ENCODE data around the gene SDR39U1. TPM values are rescaled to one million over a fixed set of nuclear protein-coding genes. Genes with fewer than 3 reads are reported as not detected.
"Not testable (repeated sequence)": the region's sequence is repeated elsewhere in the genome, so short reads cannot be mapped to it uniquely, and the experiment has no call there.

The SDR39U1 gene
- 10 to 100 TPM; 12.8 to 87.5 (median 33.0) TPM for total RNA-seq

DNA sequence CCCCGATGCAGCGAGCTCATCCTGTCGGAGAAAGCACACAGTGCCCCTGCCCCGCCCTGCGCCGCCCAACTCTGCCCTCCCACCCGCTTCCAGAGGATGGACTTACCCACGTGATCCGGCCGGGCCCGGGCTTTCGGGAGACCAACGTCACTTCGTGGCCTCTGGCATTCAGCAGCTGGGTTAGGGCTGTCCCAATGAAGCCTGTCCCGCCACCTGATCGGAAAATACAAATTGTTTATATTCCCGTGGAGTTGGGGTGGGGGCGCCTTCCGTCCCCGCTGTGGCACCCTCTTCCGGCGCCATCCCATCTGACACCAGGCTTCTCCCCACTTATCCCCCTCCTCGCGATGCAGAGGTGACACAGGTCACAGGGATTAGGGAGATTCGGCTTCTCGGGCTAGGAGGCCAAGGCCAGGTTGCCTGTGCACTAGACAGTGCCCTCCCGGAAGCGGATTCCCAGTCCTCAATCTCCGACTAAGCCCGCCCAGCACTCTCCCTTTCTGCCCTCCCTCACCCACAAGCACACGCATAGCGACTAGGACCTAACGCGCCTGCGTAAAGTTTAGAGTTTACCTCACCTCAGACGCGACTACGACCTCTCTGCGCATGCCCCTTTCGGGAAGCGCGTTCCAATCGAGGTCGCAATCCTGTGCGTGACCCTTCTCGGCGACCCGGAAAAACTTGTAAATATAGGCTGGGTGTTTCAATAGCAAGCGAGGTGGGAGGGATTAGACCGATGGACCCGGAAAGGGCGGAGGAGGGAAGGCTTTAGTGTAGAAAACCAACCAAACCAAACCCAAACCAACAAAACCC lies at the start of gene SDR39U1:
Gene SDR39U1, minus strand, starts transcription at position 537 of the 813 bp plus-strand sequence. Its CDS starts 7 bp downstream, at position 530.
- H3K27me3 ChIP-seq = no peaks in the 10 kb centered on the region
- no peaks in the 10 kb centered on the region for H3K36me3 ChIP-seq
- no peaks in the 10 kb centered on the region for H3K9me3 ChIP-seq
- H3K27ac ChIP-seq = peak within 1 kb of the TSS; percentile 99 to 100
- intact Hi-C loops (cut with DNase I; ENCODE audit: low total_unique reads) = no loop called here
- peak; percentile 97 to 99 for DNase-seq
- H3K4me3 ChIP-seq = peak within 1 kb of the TSS; percentile 55 to 83
- peaks cover 6 to 10% of the 10 kb centered on the region in 2 donors for H3K4me1 ChIP-seq
- TF ChIP-seq, protein P1, sequence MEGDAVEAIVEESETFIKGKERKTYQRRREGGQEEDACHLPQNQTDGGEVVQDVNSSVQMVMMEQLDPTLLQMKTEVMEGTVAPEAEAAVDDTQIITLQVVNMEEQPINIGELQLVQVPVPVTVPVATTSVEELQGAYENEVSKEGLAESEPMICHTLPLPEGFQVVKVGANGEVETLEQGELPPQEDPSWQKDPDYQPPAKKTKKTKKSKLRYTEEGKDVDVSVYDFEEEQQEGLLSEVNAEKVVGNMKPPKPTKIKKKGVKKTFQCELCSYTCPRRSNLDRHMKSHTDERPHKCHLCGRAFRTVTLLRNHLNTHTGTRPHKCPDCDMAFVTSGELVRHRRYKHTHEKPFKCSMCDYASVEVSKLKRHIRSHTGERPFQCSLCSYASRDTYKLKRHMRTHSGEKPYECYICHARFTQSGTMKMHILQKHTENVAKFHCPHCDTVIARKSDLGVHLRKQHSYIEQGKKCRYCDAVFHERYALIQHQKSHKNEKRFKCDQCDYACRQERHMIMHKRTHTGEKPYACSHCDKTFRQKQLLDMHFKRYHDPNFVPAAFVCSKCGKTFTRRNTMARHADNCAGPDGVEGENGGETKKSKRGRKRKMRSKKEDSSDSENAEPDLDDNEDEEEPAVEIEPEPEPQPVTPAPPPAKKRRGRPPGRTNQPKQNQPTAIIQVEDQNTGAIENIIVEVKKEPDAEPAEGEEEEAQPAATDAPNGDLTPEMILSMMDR (IDR thresholded peaks at IDR 0.05) = peak in 2 of 4 experiments; percentile 3 to 16
- TF ChIP-seq POLR2A (IDR thresholded peaks at IDR 0.05) = peak; percentile 87 to 93

DNA sequence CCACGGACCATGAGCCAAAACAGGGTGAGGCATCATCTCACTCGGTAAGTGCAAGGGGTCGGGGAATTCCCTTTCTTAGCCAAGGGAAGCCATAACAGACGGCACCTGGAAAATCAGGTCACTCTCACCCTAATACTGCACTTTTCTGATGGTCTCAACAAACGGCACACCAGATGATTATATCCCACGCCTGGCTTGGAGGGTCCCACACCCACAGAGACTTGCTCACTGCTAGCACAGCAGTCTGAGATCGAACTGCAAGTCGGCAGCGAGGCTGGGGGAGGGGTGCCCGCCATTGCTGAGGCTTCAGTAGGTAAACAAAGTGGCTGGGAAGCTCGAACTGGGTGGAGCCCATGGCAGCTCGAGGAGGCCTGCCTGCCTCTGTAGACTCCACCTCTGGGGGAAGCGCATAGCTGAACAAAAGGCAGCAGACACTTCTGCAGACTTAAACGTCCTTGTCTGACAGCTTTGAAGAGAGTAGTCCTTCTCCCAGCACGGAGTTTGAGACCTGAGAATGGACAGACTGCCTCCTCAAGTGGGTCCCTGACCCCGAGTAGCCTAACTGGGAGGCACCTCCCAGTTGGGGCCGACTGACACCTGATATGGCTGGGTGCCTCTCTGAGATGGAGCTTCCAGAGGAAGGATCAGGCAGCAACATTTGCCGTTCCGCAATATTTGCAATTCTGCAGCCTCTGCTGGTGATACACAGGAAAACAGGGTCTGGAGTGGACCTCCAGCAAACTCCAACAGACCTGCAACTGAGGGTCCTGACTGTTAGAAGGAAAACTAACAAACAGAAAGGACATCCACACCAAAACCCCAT lies 49.2 kb upstream of the SDR39U1 start:
- H3K36me3 ChIP-seq; DNase-seq; intact Hi-C loops (cut with DNase I; ENCODE audit: low total_unique reads); H3K4me1 ChIP-seq; H3K27ac ChIP-seq; H3K9me3 ChIP-seq; H3K27me3 ChIP-seq; H3K4me3 ChIP-seq: not testable (repeated sequence)

- no peaks in the 10 kb centered on the region for H3K36me3 ChIP-seq
- TF ChIP-seq, protein P1 (IDR thresholded peaks at IDR 0.05) = no peak
- H3K27ac ChIP-seq = no peak overlapping the region
- no peaks in the 10 kb centered on the region for H3K4me1 ChIP-seq
- no peak for DNase-seq
- H3K4me3 ChIP-seq = no peak overlapping the region
- H3K9me3 ChIP-seq = no peaks in the 10 kb centered on the region
- intact Hi-C loops (cut with DNase I; ENCODE audit: low total_unique reads) = no loop called here
- no peaks in the 10 kb centered on the region for H3K27me3 ChIP-seq
Observed at GRCh38 chr14:24483604-24484252, 41.2 kb upstream of the SDR39U1 start.

DNA sequence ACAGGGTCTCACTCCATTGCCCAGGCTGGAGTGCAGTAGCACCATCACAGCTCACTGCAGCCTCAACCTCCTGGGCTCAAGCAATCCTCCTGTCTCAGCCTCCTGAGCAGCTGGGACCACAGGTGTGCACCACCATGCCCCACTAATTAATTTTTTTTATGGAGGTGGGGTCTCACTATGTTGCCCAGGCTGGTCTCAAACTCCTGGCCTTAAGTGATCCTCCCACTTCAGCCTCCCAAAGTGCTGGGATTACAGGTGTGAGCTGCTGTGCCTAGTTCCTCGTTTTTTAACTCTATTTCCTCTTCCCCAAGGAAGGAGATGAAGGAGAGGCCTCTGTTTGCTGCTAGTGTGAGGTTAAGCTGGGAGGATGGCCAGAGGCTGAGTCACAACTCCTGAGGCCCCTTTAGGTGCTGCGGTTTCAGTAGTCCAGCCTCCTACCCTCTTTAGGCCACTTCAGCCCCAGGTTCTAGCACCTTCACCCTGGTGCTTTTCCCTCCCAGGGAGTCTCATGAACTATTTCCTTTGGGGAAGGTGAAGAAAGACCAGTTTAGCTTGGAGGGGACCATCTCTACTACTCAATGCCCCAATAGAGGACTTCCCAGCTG lies 40.2 kb upstream of the SDR39U1 start:
- H3K27me3 ChIP-seq; H3K27ac ChIP-seq; H3K4me1 ChIP-seq; H3K9me3 ChIP-seq; intact Hi-C loops (cut with DNase I; ENCODE audit: low total_unique reads); DNase-seq; H3K36me3 ChIP-seq; H3K4me3 ChIP-seq: not testable (repeated sequence)

- DNase-seq = no peak
- no peaks in the 10 kb centered on the region for H3K9me3 ChIP-seq
- intact Hi-C loops (cut with DNase I; ENCODE audit: low total_unique reads) = no loop called here
- H3K27ac ChIP-seq = no peak overlapping the region
- H3K4me1 ChIP-seq = no peaks in the 10 kb centered on the region
- H3K27me3 ChIP-seq = no peaks in the 10 kb centered on the region
- TF ChIP-seq POLR2A (IDR thresholded peaks at IDR 0.05) = no peak
- TF ChIP-seq, protein P1 (IDR thresholded peaks at IDR 0.05) = no peak
- no peaks in the 10 kb centered on the region for H3K36me3 ChIP-seq
- no peak overlapping the region for H3K4me3 ChIP-seq
Observed at GRCh38 chr14:24481622-24482324, 39.2 kb upstream of the SDR39U1 start.

DNA sequence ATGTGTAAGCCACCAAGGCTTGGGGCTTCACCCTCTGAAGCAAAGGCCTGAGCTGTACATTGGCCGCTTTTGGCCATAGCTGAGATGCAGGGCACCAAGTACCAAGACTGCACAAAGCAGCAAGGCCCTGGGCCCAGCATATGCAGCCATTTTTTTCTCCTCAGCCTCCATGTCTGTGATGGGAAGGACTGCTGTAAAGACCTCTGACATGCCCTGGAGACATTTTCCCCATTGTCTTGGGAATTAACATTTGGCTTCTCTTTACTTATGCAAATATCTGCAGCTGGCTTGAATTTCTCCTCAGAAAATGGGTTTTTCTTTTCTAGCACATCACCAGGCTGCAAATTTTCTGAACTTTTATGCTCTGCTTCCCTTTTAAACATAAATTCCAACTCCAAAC lies 37.4 kb upstream of the SDR39U1 start:
- H3K4me1 ChIP-seq; H3K36me3 ChIP-seq; DNase-seq; H3K27ac ChIP-seq; H3K9me3 ChIP-seq; H3K4me3 ChIP-seq; H3K27me3 ChIP-seq; intact Hi-C loops (cut with DNase I; ENCODE audit: low total_unique reads): not testable (repeated sequence)

Measured in uterus (tissue), 4 donors.